AG20443 (cell line): Measurements from ENCODE around the gene PRDM5.
"Not testable (repeated sequence)": the region's sequence is repeated elsewhere in the genome, so short reads cannot be mapped to it uniquely, and the experiment has no call there.

Experiments used
- DNase-seq: peaks from one replicate; pipeline ENCODE4 v3.0.0; 2012; ENCODE audit warnings: low spot score, mixed read lengths

The PRDM5 gene

GRCh38 chr4:120703908-120704307 lies 218.6 kb downstream of the PRDM5 start:
- no peak for DNase-seq

DNA sequence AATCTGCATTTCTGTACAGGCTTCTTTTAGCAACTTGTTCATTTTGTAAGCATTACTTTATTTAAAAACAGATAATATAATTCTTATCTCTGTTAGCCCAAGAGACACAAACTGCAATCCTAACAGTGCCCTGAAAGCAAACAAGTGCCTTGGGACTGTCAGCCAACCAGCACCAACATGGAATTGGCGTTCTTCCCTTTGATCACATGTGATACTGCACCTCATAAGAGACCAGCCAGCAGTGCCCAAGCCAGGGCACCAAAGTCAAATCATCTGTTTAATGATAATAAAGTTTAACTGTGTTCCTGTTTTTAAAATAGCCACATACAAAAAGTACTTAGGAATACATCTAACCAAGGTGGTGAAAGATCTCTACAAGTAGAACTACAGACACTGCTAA lies 223.2 kb downstream of the PRDM5 start:
- DNase-seq: no peak

DNA sequence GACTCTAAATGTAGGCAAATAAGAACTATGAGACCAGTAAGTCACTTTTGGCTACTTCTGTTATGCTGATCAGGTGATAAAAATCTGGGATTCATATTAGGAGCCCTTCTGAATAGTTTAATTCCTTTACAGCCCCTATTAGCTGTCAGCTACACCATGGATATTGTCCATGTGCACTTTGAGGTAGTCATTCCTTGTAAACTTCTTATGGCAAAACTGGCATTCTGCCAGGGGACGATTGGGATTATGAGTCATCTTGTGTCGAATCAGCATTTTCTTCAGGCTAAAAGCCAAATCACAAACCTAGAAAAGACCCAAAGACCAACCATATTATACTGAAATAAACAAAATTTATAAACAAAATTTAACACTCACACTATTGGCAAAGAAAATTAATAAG lies 227.6 kb downstream of the PRDM5 start:
- no peak for DNase-seq

GRCh38 chr4:120693816-120694215 lies 228.7 kb downstream of the PRDM5 start:
- DNase-seq: no peak

DNA sequence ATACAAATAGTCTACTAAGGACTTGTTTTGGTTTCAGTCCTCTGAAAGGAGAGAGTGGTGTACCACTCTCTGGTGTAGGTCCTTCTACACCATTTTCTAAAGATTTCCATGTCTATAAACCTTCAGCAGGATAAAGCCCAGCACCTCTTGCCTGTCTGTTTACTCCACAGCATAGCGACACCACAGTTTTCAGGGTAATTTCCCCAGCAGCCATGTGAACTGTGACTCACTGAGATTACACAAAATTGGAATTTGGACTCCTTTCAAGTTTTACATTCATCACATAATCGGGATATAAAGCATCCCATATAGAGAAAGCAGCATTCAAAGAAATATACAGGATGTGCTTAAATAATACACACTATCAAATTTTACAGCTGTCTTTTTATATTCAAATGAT lies 229.6 kb downstream of the PRDM5 start:
- DNase-seq: peak; percentile 54

DNA sequence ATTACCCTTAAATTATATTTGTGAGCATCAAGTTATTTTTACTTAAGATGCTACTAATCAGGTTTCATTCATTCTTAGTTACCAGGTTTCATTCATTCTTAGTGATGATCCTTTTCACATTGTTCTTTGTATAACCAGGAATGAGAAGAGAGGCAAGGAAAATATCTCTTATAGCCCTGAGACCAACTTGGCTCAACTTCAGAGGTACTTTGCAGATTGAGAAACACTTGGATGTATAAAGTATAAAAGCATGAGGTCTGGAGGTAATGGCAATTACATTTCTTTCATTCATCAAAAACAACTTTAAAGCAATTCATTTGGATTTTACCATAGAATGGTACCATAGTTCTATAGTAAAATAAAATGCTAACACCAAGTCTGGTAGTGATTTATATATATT lies 231.0 kb downstream of the PRDM5 start:
- DNase-seq: no peak

GRCh38 chr4:120691106-120691505 lies 231.4 kb downstream of the PRDM5 start:
- no peak for DNase-seq

- DNase-seq: no peak
These were observed 233.7 kb downstream of the PRDM5 start for GRCh38 chr4:120688791-120689190.

DNA sequence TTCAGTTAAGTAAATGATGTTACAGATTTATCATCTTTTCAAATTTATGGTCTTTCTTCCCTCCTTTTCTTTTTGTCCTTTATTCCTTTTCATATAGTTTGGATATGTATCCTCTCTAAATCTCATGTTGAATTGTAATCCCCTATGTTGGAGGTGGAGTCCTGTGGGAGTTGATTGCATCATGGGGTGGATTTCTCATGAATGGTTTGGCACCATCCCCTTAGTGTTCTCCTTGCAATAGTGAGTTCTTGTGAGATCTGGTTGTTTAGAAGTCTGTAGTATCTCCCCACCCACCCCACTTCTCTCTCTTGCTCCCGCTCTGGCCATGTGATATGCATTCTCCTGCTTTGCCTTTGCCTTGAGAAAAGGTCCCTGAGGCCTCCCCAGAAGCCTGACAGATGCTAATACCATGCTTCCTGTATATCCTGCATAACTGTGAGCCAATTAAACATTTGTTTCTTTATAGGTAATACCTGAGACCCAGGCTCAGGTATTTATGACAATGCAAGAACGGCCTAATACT lies 236.7 kb downstream of the PRDM5 start:
- DNase-seq: no peak

DNA sequence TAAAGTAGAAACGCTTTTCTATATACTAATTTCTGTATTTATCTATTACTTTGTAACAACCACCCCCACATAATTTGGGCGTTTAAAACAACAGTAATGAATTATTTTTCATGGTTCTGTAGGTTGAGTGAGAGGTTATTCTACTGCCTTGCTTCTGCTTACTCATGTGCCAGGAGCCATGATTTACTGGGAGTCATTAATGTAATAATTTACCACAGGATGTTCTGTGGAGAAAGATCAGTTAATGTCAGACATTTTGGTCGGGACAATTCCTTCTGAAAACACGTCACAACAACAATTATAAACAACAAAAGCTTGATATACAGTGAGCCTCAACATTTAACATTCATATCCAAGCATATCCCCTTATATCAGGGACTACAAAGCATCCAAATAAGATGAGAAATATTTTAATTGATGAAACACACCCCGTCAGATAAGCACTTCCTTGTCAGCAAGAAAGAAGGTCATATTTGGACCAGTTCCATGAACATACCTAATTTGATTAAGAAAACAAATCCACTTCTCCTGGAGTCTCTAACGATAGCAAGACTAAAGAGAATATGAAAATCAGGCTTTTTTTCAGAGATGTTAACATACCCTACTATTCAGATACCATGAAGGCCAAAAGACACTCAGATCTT lies 238.5 kb downstream of the PRDM5 start:
- DNase-seq: no peak

DNA sequence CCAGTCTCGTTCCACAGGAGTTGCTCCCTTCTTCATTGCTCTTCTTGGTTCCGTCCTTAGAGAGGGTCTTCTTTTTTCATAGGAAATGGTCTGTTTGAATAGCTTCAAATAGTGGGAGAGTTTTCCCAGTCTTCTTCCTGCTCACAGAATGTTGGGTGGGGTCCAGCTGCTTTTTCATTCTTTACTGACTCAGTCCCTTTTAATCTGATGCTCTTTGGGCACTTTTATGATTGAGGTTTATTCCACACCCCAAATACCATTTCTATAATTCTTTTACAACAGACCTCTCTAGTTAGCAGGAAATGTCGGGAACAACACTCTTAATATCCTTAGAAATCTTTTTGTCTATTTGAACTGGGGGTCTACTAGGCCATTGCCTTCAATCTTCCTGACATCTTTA lies 239.5 kb downstream of the PRDM5 start:
- DNase-seq: peak; percentile 14

GRCh38 chr4:120680647-120681228 lies 241.8 kb downstream of the PRDM5 start:
- no peak for DNase-seq

DNA sequence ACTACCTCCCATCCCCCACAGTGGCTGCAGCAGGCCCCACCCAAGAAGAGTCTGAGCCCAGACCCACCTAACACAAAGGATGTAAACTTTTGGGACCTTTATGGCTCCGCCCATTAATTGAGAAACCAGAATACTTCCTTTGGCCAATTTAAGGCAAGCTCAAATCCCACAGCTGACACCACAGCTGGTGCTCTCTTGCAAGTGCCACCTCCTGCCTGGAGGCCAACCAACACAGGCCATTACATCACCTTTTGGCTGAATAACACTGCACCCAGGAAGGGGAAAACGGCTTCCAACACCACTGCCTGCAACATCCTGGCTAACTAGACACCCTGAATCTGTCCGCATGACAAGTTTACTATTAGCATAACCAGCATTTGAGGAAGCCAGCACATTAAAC lies 248.8 kb downstream of the PRDM5 start:
- DNase-seq: no peak

DNA sequence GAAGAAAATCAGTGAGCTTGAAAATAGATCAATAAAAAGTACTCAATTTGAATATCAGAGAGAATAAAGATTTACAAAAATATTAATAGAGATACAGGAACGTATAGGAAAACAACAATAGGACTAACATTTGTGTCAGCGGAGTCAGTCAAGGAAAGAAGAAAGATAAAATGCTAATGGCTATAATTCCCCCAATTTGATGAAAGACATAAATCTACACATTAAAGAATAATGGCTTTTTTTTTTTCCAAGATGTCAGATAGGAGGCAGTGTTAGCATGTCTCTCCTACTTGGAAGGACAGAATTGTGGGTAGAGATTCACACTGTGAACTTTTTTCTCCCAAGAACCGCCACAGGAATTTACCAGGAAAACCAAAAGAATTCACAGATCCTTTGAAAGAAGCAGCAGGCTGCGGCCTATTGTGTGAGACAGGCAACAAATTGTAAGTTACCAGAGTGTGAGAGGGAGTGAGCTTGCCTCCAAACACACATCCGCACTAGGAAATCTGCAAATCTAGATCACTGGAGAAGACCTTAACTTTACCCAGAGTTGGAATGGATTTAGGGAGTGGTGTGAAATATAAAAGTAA lies 249.9 kb downstream of the PRDM5 start:
- no peak for DNase-seq

GRCh38 chr4:120672076-120672475 lies 250.4 kb downstream of the PRDM5 start:
- DNase-seq: no peak

- DNase-seq: no peak
These were observed 251.0 kb downstream of the PRDM5 start for GRCh38 chr4:120671538-120671937.

DNA sequence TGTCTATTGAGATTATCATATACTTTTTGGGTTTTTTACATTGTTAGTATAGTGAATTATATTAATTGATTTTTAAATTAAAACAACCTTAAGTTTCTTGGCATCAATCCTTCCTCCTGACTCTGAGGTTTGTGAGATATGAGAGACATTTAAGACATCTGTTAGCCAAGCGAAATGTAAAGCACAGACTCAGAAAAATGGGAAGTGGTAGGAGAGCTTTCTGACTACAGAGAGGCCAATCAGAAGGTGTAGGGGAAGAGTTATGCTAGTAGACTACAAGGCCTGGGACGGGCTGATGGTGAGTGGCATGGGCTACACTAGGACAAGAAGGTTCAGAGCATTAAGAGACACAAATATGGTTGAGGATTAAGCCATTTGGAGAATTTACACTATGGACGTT lies 255.4 kb downstream of the PRDM5 start:
- DNase-seq: no peak

GRCh38 chr4:120664851-120665250 lies 257.7 kb downstream of the PRDM5 start:
- DNase-seq: no peak

GRCh38 chr4:120659616-120660170 lies 262.8 kb downstream of the PRDM5 start:
- no peak for DNase-seq

GRCh38 chr4:120658772-120659171 lies 263.8 kb downstream of the PRDM5 start:
- no peak for DNase-seq

- DNase-seq: no peak
These were observed 268.5 kb downstream of the PRDM5 start for GRCh38 chr4:120653804-120654573.

GRCh38 chr4:120648336-120648735 lies 274.2 kb downstream of the PRDM5 start:
- not testable (repeated sequence) for DNase-seq
